Activated CD4-positive, alpha-beta T cell treated with anti-CD3 and anti-CD28 coated beads for 1 hour (primary cell): Measurements from ENCODE around the gene TSC22D1.
"Not testable (repeated sequence)": the region's sequence is repeated elsewhere in the genome, so short reads cannot be mapped to it uniquely, and the experiment has no call there.

ENCODE experiments used
- DNase-seq: peaks from one replicate; pipeline ENCODE4 v3.0.0-alpha.2; 2020

TSC22D1 gene

GRCh38 chr13:44566601-44567000, 9.5 kb downstream of the TSC22D1 start:
- no peak for DNase-seq

- no peak for DNase-seq
Observed at GRCh38 chr13:44565881-44566280, 10.2 kb downstream of the TSC22D1 start.

DNA sequence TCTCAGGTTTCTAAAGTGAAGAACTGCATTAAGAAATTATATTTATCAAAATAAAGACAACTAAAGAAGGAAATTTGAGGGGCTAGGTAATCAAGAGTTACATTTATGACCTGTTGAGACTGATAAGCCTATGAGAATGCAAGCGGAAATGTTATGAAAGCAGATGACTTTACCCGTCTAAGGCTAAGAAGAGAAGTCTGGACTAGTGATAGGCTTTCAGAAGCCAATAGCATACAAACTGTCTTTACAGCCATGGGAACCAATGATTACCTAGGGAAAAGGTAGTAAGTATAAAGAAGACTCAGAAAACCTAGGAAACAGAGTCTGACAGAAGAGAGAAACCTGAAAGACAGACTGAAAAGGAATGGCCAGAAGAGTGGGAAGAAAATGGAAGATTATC, 11.2 kb downstream of the TSC22D1 start:
- no peak for DNase-seq

DNA sequence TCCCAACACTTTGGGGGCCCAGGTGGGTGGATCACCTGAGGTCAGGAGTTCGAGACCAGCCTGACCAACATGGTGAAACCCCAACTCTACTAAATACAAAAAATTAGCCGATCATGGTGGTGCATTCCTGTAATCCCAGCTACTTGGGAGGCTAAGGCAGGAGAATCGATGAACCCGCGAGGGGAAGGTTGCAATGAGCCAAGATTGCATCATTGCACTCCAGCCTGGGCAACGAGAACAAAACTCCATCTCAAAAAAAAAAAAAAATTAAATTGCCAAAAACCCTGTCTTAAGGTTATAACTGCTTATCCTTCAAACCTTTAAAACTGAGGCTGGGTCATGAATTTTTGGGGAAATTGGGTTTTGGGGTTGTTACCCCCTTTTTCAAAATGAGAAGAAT, 13.3 kb downstream of the TSC22D1 start:
- DNase-seq: not testable (repeated sequence)

- no peak for DNase-seq
Observed at GRCh38 chr13:44561351-44561750, 14.8 kb downstream of the TSC22D1 start.

DNA sequence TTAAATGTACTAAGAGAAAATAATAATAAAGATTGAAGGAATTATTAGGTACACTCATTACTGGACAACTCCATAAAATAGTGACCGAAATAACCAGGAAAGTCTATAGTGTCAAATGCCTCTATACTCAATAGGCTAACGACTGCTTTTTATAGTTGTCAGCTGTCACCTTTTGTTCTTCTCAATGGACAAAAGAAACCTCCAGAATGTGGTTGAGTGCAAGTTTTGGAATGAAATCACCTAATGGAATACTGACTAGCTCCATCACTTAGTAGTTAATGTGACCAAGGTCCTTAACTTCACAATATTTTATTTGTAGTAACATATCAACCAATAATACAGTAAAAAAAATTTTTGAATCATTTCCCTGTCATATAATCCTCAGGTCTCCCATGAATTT, 18.1 kb downstream of the TSC22D1 start:
- no peak for DNase-seq

DNA sequence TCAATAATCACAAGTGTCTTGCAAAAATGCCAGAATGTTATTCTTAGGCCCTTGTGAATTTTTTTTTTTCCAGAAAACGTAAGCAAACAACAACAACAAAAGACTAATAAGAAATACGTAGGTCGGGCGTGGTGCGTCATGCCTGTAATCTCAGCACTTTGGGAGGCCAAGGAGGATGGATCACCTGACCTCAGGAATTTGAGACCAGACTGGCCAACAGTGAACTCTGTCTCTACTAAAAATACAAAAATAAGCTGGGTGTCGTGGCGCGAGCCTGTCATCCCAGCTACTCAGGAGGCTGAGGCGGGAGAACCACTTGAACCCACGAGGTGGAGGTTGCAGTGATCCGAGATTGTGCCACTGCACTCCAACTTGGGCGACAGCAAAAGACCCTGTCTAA, 20.9 kb downstream of the TSC22D1 start:
- no peak for DNase-seq

- no peak for DNase-seq
Observed at GRCh38 chr13:44549476-44549875, 26.7 kb downstream of the TSC22D1 start.

DNA sequence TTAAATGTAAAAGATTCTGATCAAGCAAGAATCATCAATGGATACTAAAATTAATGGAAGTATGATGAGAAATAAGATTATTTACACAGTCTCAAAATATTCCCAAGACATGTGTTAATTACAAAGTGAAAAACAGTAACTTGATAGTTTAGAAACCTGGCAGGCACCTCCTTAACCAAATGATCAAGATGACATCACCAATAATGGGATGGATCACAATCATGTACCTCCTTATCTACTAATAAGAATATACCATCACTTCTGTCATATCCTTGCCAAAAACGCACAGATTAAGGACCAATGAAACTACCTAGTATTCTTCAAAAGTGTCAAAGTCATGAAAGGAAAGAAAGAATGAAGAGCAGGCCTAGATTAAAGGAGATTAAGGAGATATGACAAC, 30.0 kb downstream of the TSC22D1 start:
- no peak for DNase-seq

- no peak for DNase-seq
Observed at GRCh38 chr13:44543369-44543768, 32.8 kb downstream of the TSC22D1 start.

- DNase-seq: no peak
Observed at GRCh38 chr13:44542361-44542760, 33.8 kb downstream of the TSC22D1 start.

DNA sequence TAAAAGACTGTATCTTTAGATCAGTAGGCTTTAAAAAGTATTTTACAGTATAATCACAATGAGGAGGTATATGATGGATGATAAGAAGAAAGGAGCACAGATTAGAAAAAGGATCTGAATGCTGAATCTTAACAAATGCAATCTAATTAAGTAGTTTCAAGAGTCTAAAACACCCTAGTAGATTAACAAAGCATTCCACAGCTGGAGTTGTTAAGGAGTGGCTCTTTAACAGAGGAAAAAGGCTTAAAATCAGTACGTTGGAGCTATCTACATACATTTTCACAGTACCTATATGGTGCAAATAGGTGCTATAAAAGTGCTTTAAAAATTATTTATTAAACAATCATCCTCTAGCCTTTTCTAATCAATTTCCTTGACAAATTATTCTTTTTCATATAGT, 34.5 kb downstream of the TSC22D1 start:
- no peak for DNase-seq

GRCh38 chr13:44540761-44541434, 35.2 kb downstream of the TSC22D1 start:
- DNase-seq: no peak

GRCh38 chr13:44537248-44537647, 38.9 kb downstream of the TSC22D1 start:
- no peak for DNase-seq

DNA sequence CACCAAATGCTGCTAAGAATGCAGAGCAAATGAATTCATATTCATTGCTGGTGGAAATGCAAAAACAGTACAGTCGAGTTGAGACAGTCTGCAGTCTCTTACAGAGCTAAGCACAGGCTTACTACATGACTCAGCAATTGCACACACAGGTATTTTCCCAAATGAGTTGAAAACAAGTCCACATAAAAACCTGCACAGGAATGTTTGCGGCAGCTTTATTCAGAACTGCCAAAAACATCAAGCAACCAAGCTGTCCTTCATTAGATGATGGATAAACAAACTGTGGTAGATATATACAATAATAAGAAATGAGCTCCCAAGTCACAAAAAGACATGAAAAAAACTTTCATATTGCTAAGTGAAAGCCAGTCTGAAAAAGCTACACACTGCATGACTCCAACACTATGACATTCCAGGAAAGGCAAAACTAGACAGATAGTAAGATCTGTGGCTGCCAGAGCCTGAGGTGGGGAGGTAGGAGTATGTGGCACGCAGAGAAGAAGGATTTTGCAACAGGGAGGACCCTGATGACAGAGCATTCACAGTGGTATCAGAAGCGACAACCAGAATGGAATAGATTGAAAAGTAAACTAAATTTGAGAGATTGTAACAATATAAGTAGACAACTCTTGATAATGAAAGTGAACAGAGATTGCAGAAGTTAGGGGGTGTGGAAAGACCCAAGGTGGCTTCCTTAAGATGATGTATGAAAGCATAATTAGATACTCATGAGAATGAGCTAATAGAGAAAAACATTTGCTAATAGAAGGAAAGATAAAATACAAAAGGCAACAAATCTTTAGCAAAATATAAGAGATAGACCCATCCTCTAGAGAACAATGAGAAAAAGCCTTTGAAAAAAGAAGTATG, 52.7 kb downstream of the TSC22D1 start:
- DNase-seq: no peak

DNA sequence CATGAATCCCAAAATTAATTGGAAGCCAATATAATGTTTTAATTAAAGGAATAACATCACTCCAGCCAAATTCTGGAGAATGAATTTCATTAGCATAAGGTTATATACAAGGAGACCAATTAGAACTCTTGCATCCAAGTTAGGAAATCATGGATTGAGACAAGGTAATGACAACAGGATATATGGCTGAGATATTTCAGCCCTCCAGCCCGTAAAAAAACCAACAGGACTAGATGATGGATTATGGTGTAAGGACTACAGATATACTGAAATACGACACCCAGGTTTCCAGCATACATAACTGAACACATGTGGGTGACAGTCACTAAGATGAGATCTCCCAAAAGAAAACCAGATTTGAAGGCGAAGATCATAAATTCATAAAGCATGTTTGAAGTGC, 56.5 kb downstream of the TSC22D1 start:
- DNase-seq: no peak

- no peak for DNase-seq
Observed at GRCh38 chr13:44516771-44517170, 59.4 kb downstream of the TSC22D1 start.

DNA sequence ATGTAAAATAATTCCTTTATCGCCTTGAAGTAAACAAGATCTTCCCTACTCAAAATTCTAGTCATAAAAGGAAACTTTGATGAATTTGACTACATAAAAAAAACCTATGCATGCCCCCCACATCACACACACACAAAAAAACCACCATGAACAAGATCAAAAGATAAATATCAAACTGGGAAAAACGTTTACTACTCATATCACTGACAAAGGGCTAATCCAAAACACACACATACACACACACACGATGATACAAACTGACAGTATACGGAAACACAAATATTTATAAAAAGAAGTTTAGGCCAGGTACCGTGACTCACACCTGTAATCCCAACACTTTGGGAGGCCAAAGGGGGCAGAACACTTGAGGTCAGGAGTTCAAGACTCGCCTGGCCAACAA, 61.9 kb downstream of the TSC22D1 start:
- DNase-seq: no peak

GRCh38 chr13:44509853-44510252, 66.3 kb downstream of the TSC22D1 start:
- not testable (repeated sequence) for DNase-seq

- DNase-seq: no peak
Observed at GRCh38 chr13:44508562-44509077, 67.5 kb downstream of the TSC22D1 start.

DNA sequence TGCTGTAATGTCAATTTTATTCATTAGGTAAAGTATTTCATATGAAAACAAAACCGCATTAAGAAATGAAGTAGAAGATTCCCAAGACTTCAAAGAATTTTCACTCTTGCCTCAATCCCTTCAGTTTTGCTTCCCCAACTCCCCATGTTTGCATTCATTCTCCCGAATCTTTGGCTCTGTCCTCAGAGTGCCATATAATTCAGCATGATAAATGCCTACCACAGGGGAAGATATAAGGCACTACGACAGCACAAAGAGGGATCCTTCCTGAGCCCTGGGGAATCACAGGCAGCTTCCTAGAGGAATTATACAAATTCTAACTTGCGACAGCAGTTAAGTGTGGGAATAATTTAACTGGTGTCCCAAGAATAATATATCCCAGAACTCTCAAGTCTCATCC, 68.5 kb downstream of the TSC22D1 start:
- DNase-seq: no peak

- no peak for DNase-seq
Observed at GRCh38 chr13:44506719-44507118, 69.4 kb downstream of the TSC22D1 start.

GRCh38 chr13:44506251-44506650, 69.9 kb downstream of the TSC22D1 start:
- DNase-seq: no peak

DNA sequence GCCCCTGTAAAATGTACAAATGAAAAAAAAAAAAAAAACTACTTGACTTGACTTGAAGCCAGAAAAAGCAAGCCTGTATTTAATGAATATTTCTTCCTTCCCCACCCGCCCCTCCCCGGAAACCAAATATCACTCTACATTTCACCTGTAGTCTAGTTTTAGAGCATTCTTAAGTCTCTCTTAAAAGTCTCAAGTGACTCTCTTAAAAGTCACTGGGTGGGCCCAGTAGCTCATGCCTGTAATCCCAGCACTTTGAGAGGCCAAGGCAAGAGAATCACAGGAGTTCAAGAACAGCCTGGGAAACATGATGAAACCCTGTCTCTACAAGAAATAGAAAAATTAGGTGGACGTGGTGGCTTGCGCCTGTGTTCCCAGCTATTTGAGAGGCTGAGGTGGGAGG, 72.0 kb downstream of the TSC22D1 start:
- no peak for DNase-seq
